HepG2 (cell line): ENCODE measurements around the gene STX4. TPM values are rescaled to one million over a fixed set of nuclear protein-coding genes. Genes with fewer than 3 reads are reported as not detected.
A peak's percentile ranks its signal among the peaks of the same experiment; 100 is the strongest.

Experiments
- CENPT ChIP-seq: sonication (generic); formaldehyde crosslinking; IDR thresholded peaks from 2 replicates; pipeline ENCODE4 v1.8.0; 2022; ENCODE audit warnings: low read depth, mild to moderate bottlenecking, moderate library complexity, missing genetic modification reagents
- FOXK2 ChIP-seq: fragments of 450-650 bp; IDR thresholded peaks from 2 replicates; pipeline ENCODE4 v1.6.1; 2016
- HBP1 ChIP-seq: IDR thresholded peaks from 2 replicates; pipeline ENCODE4 v1.6.1; 2016; ENCODE audit warnings: low read depth, control low read depth
- KAT2B ChIP-seq: fragments of 150-350 bp; IDR thresholded peaks from 2 replicates; pipeline ENCODE4 v1.6.1; 2014; ENCODE audit warnings: low read depth, low read length, borderline replicate concordance
- MBD4 ChIP-seq: IDR thresholded peaks from 2 replicates; pipeline ENCODE4 v1.6.1; 2012; ENCODE audit warnings: low read length, inconsistent platforms, borderline replicate concordance
- RFX1 ChIP-seq: fragments of 450-650 bp; IDR thresholded peaks from 2 replicates; pipeline ENCODE4 v1.6.1; 2017
- RFXANK ChIP-seq: IDR thresholded peaks from 2 replicates; pipeline ENCODE4 v1.6.1; 2016
- SCMH1 ChIP-seq: sonication (generic); formaldehyde crosslinking; IDR thresholded peaks from 2 replicates; pipeline ENCODE4 v1.9.0; 2021; ENCODE audit warnings: missing genetic modification reagents, mild to moderate bottlenecking, borderline replicate concordance
- TARDBP ChIP-seq: sonication (generic); formaldehyde crosslinking; IDR thresholded peaks from 2 replicates; pipeline ENCODE4 v1.8.0; 2022; ENCODE audit warnings: mild to moderate bottlenecking, missing genetic modification reagents
- YY1 ChIP-seq: IDR thresholded peaks from 2 replicates; pipeline ENCODE4 v1.6.1; 2011; ENCODE audit warnings: low read length, low read depth, moderate library complexity, mild to moderate bottlenecking; ENCODE audit not compliant: insufficient read depth, insufficient replicate concordance
- ZBTB7B ChIP-seq: sonication (generic); formaldehyde crosslinking; IDR thresholded peaks from 2 replicates; pipeline ENCODE4 v1.4.0; 2020; ENCODE audit warnings: missing genetic modification reagents
- ZC3H13 ChIP-seq: sonication (generic); formaldehyde crosslinking; IDR thresholded peaks from 2 replicates; pipeline ENCODE4 v1.8.1; 2023; ENCODE audit warnings: mild to moderate bottlenecking, missing genetic modification reagents, moderate library complexity
- ZNF329 ChIP-seq: sonication (generic); formaldehyde crosslinking; IDR thresholded peaks from 2 replicates; pipeline ENCODE4 v1.9.0; 2021; ENCODE audit warnings: low read depth, mild to moderate bottlenecking, missing genetic modification reagents
- ZNF337 ChIP-seq: sonication (generic); formaldehyde crosslinking; IDR thresholded peaks from 2 replicates; pipeline ENCODE4 v1.5.1; 2020; ENCODE audit warnings: missing genetic modification reagents, low read depth, mild to moderate bottlenecking, borderline replicate concordance
- ZNF598 ChIP-seq: sonication (generic); formaldehyde crosslinking; IDR thresholded peaks from 2 replicates; pipeline ENCODE4 v1.5.1; 2020; ENCODE audit warnings: mild to moderate bottlenecking, missing genetic modification reagents, borderline replicate concordance
- ZNF768 ChIP-seq: sonication (generic); formaldehyde crosslinking; IDR thresholded peaks from 2 replicates; pipeline ENCODE4 v1.4.0; 2020; ENCODE audit warnings: missing genetic modification reagents
- polyA plus RNA-seq, 8 experiments: library from polyadenylated mRNA; depleted of rRNA in 3 of 8; stranded (reverse) in 7 of 8; unstranded in 1 of 8; fragments of >200 nt; fragmentation: Illumina TruSeq in 4 of 8; extraction: Trizol in 4 of 8; gene quantifications; 2 replicates each; pipeline versions ENCODE4 v1.2.1 to v1.2.3, GENCODE V29; 2011 to 2016; ENCODE audit warnings: low read depth in 4 of 8, missing spikeins in 1 of 8, mixed read lengths in 1 of 8; ENCODE audit not compliant: insufficient read depth in 1 of 8
- total RNA-seq, 5 experiments: library from RNA; depleted of rRNA; stranded (reverse); fragments of >200 nt; fragmentation: Illumina TruSeq; extraction: Trizol; gene quantifications; 2 replicates each; pipeline ENCODE4 v1.2.3, GENCODE V29; 2016; ENCODE audit warnings: low read depth in 1 of 5
- TF ChIP-seq, protein P1 (sequence below), 2 experiments: fragments of 450-650 bp in 1 of 2; sonication (generic) in 1 of 2; formaldehyde crosslinking in 1 of 2; IDR thresholded peaks; 2 replicates each; pipeline versions ENCODE4 v1.6.1 to v1.8.0; 2016 to 2022; ENCODE audit warnings: antibody characterized with exemption in 1 of 2, mild to moderate bottlenecking in 1 of 2, missing genetic modification reagents in 1 of 2
- TF ChIP-seq, protein P2 (sequence below): sonication (generic); formaldehyde crosslinking; IDR thresholded peaks from 2 replicates; pipeline ENCODE4 v1.5.1; 2020; ENCODE audit warnings: missing genetic modification reagents, mild to moderate bottlenecking, borderline replicate concordance

STX4 gene
- total and polyA plus RNA-seq, 2 of the 13 experiments (the other 11 are each of a cell fraction or from before 2014, with no cell fraction given) = 29.2 to 34.6 TPM

DNA sequence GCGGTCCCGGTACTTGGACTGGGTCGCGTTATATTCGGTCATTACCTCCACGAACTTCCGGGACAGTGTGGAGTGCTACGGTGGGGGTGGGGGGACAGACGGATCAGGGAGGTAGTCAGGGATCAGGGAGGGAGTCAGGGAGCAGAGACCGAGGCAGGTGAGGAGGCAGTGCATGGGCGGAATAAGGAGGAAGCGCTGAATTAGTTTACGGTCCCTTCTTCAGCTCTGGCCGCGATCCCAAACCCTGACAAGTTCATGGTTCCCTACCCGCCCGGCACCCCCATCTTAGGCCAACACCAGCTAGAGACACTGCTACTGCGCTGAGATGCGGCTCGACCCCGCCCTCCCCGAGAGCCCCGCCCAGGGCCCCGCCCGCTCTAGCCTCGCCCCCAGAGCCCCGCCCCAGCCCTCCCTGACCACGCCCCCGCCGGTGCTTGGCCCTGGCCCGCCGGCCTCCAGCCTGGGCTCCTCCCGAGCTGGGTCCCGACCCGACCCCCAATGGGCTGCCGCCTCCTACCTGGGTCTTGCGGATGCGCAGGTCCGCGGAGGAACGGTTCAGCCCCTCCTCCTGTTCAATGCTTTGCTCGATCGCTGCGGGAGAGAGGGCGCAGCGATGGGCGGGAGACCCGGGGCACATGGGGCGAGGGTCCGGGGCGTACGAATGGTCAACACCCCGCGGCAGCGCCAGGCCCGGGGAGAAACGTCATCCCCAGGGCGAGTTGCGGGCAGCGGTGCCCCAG is 36.2 kb upstream of the STX4 start (continued):
- TF ChIP-seq, protein P1, sequence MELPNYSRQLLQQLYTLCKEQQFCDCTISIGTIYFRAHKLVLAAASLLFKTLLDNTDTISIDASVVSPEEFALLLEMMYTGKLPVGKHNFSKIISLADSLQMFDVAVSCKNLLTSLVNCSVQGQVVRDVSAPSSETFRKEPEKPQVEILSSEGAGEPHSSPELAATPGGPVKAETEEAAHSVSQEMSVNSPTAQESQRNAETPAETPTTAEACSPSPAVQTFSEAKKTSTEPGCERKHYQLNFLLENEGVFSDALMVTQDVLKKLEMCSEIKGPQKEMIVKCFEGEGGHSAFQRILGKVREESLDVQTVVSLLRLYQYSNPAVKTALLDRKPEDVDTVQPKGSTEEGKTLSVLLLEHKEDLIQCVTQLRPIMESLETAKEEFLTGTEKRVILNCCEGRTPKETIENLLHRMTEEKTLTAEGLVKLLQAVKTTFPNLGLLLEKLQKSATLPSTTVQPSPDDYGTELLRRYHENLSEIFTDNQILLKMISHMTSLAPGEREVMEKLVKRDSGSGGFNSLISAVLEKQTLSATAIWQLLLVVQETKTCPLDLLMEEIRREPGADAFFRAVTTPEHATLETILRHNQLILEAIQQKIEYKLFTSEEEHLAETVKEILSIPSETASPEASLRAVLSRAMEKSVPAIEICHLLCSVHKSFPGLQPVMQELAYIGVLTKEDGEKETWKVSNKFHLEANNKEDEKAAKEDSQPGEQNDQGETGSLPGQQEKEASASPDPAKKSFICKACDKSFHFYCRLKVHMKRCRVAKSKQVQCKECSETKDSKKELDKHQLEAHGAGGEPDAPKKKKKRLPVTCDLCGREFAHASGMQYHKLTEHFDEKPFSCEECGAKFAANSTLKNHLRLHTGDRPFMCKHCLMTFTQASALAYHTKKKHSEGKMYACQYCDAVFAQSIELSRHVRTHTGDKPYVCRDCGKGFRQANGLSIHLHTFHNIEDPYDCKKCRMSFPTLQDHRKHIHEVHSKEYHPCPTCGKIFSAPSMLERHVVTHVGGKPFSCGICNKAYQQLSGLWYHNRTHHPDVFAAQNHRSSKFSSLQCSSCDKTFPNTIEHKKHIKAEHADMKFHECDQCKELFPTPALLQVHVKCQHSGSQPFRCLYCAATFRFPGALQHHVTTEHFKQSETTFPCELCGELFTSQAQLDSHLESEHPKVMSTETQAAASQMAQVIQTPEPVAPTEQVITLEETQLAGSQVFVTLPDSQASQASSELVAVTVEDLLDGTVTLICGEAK (IDR thresholded peaks at IDR 0.05) = no peak
- TF ChIP-seq, protein P1 (CRISPR knock-in tag; IDR thresholded peaks at IDR 0.05) = peak; percentile 54
- TF ChIP-seq TARDBP (peak; percentile 65; the same call in 1 of the 2 replicates), KAT2B (no peak), RFX1 (no peak), HBP1 (CRISPR knock-in tag) (no peak; the same call in 1 of the 2 replicates), ZC3H13 (CRISPR knock-in tag) (peak; percentile 82), MBD4 (no peak), ZNF329 (CRISPR knock-in tag) (no peak), RFXANK (CRISPR knock-in tag) (no peak), CENPT (0 out of 2 replicates have a peak, but pooled peaks have one; percentile 69), ZBTB7B (peak; percentile 90; the same call in 1 of the 2 replicates), SCMH1 (no peak), YY1 (peak; percentile 52), ZNF768 (peak; percentile 74), ZNF337 (CRISPR knock-in tag) (no peak), ZNF598 (CRISPR knock-in tag) (peak; percentile 66; the same call in 1 of the 2 replicates), FOXK2 (no peak)
- TF ChIP-seq, protein P2, sequence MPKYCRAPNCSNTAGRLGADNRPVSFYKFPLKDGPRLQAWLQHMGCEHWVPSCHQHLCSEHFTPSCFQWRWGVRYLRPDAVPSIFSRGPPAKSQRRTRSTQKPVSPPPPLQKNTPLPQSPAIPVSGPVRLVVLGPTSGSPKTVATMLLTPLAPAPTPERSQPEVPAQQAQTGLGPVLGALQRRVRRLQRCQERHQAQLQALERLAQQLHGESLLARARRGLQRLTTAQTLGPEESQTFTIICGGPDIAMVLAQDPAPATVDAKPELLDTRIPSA (CRISPR knock-in tag) = no peak
